Measurements from ENCODE around the gene PUM2. TPM values are rescaled to one million over a fixed set of nuclear protein-coding genes. Genes with fewer than 3 reads are reported as not detected.

Gene PUM2
- total and polyA plus RNA-seq, 2 of the 8 experiments (the other 6 are each of a cell fraction or from before 2014, with no cell fraction given) = 46.6 to 114 TPM

DNA sequence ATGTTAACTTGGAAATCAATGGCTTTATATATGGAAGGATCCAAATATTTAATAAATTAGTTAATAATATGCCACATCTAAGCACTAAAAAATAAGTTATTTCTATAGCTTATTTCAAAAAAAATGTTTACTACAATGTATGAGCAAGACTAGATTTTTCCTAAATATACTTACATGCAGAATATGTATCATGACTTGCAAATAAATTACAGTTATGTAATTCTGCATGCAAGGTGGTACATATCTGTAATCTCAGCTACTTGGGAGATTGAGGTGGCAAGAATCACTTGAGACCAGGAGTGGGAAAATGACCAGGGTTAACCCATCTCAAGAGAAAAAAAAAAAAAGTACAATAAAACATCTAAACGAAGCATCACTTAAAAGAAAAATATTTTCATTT, 11.6 kb downstream of the PUM2 start:
- DNase-seq (ENCODE audit: low read depth in 1 of 2, low spot score in 2 of 2) = no peak
- no peak overlapping the region for H3K14ac ChIP-seq (ENCODE audit: insufficient read length)
- no peak overlapping the region for H4K8ac ChIP-seq (ENCODE audit: extremely low read depth, insufficient read depth, low read length)
- no peak overlapping the region for H2BK20ac ChIP-seq (ENCODE audit: low read length)
- no peak overlapping the region for H2BK5ac ChIP-seq (ENCODE audit: low read depth, low read length)
- H4K5ac ChIP-seq (ENCODE audit: insufficient read length, low read depth, low read length) = no peak overlapping the region
- no peak overlapping the region for H2BK120ac ChIP-seq (replicated peaks; ENCODE audit: low read depth, low read length)
- H2AFZ ChIP-seq (ENCODE audit: low read length) = no peak overlapping the region
- peaks cover 3% of the 10 kb centered on the region; the same call in 1 of the 2 replicates for H3K79me1 ChIP-seq (ENCODE audit: low read depth, low read length)
- no peak overlapping the region for H2AK5ac ChIP-seq (ENCODE audit: low read depth, low read length)
- H3K9me3 ChIP-seq (ENCODE audit: insufficient read depth in 2 of 2, low read depth in 1 of 2, low read length in 1 of 2) = no peaks in the 10 kb centered on the region
- CTCF ChIA-PET (ENCODE audit: partially characterized antibody) = interaction anchor here (0.6 to 2.4 kb wide), 4 partner anchors 12 to 359 kb away, joined by 4 to 14 read pairs (median 4); no protein-coding TSS in a partner anchor
- H3K23ac ChIP-seq (ENCODE audit: insufficient read length) = no peak overlapping the region
- no peak overlapping the region for H3K18ac ChIP-seq (ENCODE audit: extremely low read depth, low read length)
- H3K27me3 ChIP-seq (replicated peaks in 1 of 4; ENCODE audit: control insufficient read depth in 3 of 4, extremely low read depth in 1 of 4, insufficient read depth in 3 of 4, low read length in 3 of 4) = no peaks in the 10 kb centered on the region
- H3K56ac ChIP-seq (replicated peaks; ENCODE audit: insufficient read length, low read depth, low read length) = no peak overlapping the region
- H3K4me2 ChIP-seq (ENCODE audit: insufficient read depth in 1 of 2, low read depth in 2 of 2, low read length in 2 of 2) = no peak overlapping the region
- WGBS, 2 experiments (ENCODE audit: extremely low coverage in 1 of 2, insufficient coverage in 1 of 2, insufficient read length in 1 of 2, insufficient replicate concordance in 2 of 2, low coverage in 1 of 2, low lambda C conversion rate in 2 of 2, missing lambda C conversion rate in 1 of 2) = 100% methylated on average over 1 of the region's 1 CpG; no CpG with 5 or more reads in 1 of the 2 experiments
- no peaks in the 10 kb centered on the region for H3K23me2 ChIP-seq (ENCODE audit: low read depth, low read length)
- no peak for TF ChIP-seq SIN3A (conservative IDR thresholded peaks at IDR 0.05 in 1 of 2, IDR thresholded peaks at IDR 0.05 in 1 of 2; ENCODE audit: low read depth in 1 of 2, low read length in 2 of 2)
- H3K4ac ChIP-seq (replicated peaks; ENCODE audit: insufficient read length, low read depth, low read length) = no peak overlapping the region
- no peak overlapping the region for H3K27ac ChIP-seq (ENCODE audit: low read depth, low read length)
- no peak overlapping the region for H4K91ac ChIP-seq (replicated peaks; ENCODE audit: insufficient read length, low read length)
- no peak overlapping the region for H2BK12ac ChIP-seq (ENCODE audit: low read depth, low read length)
- H3K4me3 ChIP-seq (ENCODE audit: extremely low read depth in 1 of 4, insufficient read depth in 2 of 4, low read depth in 3 of 4, low read length in 4 of 4) = no peak overlapping the region
- no peaks in the 10 kb centered on the region; a peak in 1 of 8 replicates for H3K36me3 ChIP-seq (ENCODE audit: control insufficient read depth in 2 of 4, insufficient read depth in 4 of 4, low read length in 3 of 4)
- H3K79me2 ChIP-seq (ENCODE audit: control insufficient read depth in 1 of 2, insufficient read depth in 2 of 2, low read length in 2 of 2) = peaks cover 68 to 100% of the 10 kb centered on the region in 2 experiments
- H3K9ac ChIP-seq (replicated peaks in 1 of 4; ENCODE audit: extremely low read depth in 1 of 4, low read depth in 3 of 4, low read length in 3 of 4) = no peak overlapping the region
- FAIRE-seq = no peak
- POLR2A ChIA-PET (ENCODE audit: partially characterized antibody) = interaction anchor here (1.0 to 3.6 kb wide), 2 partner anchors 10 to 14 kb away, joined by 5 to 23 read pairs; no protein-coding TSS in a partner anchor
- peaks cover 0 to 8% (median 6%) of the 10 kb centered on the region in 4 experiments; a peak in 5 of 7 replicates for H3K4me1 ChIP-seq (replicated peaks in 1 of 4; ENCODE audit: control insufficient read depth in 3 of 4, insufficient read depth in 4 of 4, low read length in 3 of 4)
- H2BK15ac ChIP-seq (ENCODE audit: low read length) = no peak overlapping the region
- H4K20me1 ChIP-seq (replicated peaks in 1 of 2; ENCODE audit: control insufficient read depth in 1 of 2, insufficient read depth in 2 of 2, low read length in 2 of 2) = peaks cover 22 to 43% of the 10 kb centered on the region in 2 experiments

Data from H1 (cell line).